ENCODE results near the gene RHNO1. TPM values are rescaled to one million over a fixed set of nuclear protein-coding genes. Genes with fewer than 3 reads are reported as not detected.

The RHNO1 gene
- total and polyA plus RNA-seq, 2 of the 4 experiments (the other 2 are of a cell fraction), result 26.1 to 30.6 TPM

DNA sequence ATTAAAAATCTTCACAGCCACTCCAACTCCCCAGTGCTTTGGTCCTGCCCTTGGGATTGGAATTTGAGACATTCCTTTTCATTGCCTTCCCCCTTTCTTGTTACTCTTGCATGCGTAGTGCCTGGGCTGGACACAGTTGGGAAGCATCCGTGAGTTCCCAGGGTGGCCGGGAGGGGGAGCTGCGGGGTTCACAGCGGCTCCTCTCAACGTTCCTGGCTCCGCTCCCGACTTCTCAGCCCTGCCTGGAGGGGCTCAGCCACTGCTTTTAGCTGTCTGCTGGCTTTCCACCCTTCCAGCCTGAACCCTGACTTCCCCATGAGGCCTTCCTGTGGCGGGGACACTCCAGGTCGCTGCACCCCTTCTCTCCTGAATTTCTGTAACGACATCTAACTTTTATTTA is 23.4 kb upstream of the RHNO1 start:
- WGBS, 2 experiments (ENCODE audit: extremely low coverage in 2 of 2, insufficient read length in 1 of 2), result 0% methylated on average over 1 of the region's 11 CpGs; no CpG with 5 or more reads in 1 of the 2 experiments
- peak overlapping the region; percentile 82 for H2AFZ ChIP-seq (replicated peaks; ENCODE audit: low read length, poor library complexity)
- peak; percentile 89 for ATAC-seq (ENCODE audit: low read depth)
- TF ChIP-seq CHD1 (IDR thresholded peaks at IDR 0.05; ENCODE audit: low read depth, low read length) (no peak), SMC3 (IDR thresholded peaks at IDR 0.05; ENCODE audit: low read depth, low read length) (peak; percentile 76), RAD21 (IDR thresholded peaks at IDR 0.05; ENCODE audit: low read length) (peak; percentile 69), FOS (IDR thresholded peaks at IDR 0.05; ENCODE audit: low read depth, low read length) (no peak)
- TF ChIP-seq, protein P1, sequence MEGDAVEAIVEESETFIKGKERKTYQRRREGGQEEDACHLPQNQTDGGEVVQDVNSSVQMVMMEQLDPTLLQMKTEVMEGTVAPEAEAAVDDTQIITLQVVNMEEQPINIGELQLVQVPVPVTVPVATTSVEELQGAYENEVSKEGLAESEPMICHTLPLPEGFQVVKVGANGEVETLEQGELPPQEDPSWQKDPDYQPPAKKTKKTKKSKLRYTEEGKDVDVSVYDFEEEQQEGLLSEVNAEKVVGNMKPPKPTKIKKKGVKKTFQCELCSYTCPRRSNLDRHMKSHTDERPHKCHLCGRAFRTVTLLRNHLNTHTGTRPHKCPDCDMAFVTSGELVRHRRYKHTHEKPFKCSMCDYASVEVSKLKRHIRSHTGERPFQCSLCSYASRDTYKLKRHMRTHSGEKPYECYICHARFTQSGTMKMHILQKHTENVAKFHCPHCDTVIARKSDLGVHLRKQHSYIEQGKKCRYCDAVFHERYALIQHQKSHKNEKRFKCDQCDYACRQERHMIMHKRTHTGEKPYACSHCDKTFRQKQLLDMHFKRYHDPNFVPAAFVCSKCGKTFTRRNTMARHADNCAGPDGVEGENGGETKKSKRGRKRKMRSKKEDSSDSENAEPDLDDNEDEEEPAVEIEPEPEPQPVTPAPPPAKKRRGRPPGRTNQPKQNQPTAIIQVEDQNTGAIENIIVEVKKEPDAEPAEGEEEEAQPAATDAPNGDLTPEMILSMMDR (conservative IDR thresholded peaks at IDR 0.05; ENCODE audit: low read depth, low read length), result peak; percentile 86
- dilution Hi-C loops (cut with HindIII; ENCODE audit: low sequenced_read_pairs, unreplicated experiment) (no loop called here), in situ Hi-C loops (cut with MboI; ENCODE audit: low sequenced_read_pairs) (loop anchor here (10.0 kb wide), 1 partner anchor 181 kb away; no protein-coding TSS in a partner anchor), intact Hi-C loops (cut with micrococcal nuclease) (loop anchor here (2.0 kb wide), 1 partner anchor 181 kb away; no protein-coding TSS in a partner anchor)
- no peak overlapping the region for H2BK5ac ChIP-seq (ENCODE audit: low read depth, low read length, poor library complexity, severe bottlenecking)
- no peak overlapping the region for H2BK15ac ChIP-seq (ENCODE audit: low read depth, low read length)
- no peak overlapping the region for H3K4me3 ChIP-seq (ENCODE audit: insufficient read depth, low read depth, low read length)
- H3K14ac ChIP-seq (replicated peaks; ENCODE audit: low read depth, low read length), result no peak overlapping the region
- no peak overlapping the region for H3K4me2 ChIP-seq (ENCODE audit: low read depth, low read length)
- H3K27me3 ChIP-seq (ENCODE audit: control insufficient read depth, insufficient read depth, low read length), result no peaks in the 10 kb centered on the region
- peaks cover 5% of the 10 kb centered on the region for H3K4me1 ChIP-seq (ENCODE audit: control insufficient read depth, insufficient read depth, low read length)
- peaks cover 2% of the 10 kb centered on the region; the same call in 1 of the 2 replicates for H3K36me3 ChIP-seq (ENCODE audit: control insufficient read depth, insufficient read depth, low read length)
- H3K9me3 ChIP-seq (ENCODE audit: control insufficient read depth, insufficient read depth, low read length), result no peaks in the 10 kb centered on the region
- BruUV-seq (replicated peaks), result no TSS peak
- H3K79me1 ChIP-seq (ENCODE audit: low read depth in 1 of 2, low read length in 2 of 2), result no peaks in the 10 kb centered on the region
- DNase-seq, result peak; percentile 74
- H4K20me1 ChIP-seq (ENCODE audit: insufficient read depth, low read length), result 0 out of 2 replicates have a peak, but pooled peaks cover 2% of the 10 kb centered on the region
- H2BK20ac ChIP-seq (ENCODE audit: low read depth, low read length), result no peak overlapping the region
- no peak overlapping the region for H3K56ac ChIP-seq (ENCODE audit: extremely low read depth, insufficient read depth, low read length)
- CTCF ChIA-PET, result interaction anchor here (0.6 to 1.3 kb wide), 7 partner anchors 8 to 180 kb away, joined by 3 to 6 read pairs (median 4); partner anchors contain the start of genes NRIP2 and TULP3
- H2AK5ac ChIP-seq (ENCODE audit: low read depth, low read length), result no peak overlapping the region
- H2AK9ac ChIP-seq (replicated peaks; ENCODE audit: low read depth, low read length, poor library complexity), result no peak overlapping the region
- no peak overlapping the region for H3K27ac ChIP-seq (ENCODE audit: insufficient read depth, low read length)
- no peak overlapping the region for H3K23ac ChIP-seq (ENCODE audit: low read depth, low read length)
- H3K9me1 ChIP-seq (ENCODE audit: insufficient read depth, low read length), result peaks cover 4% of the 10 kb centered on the region; the same call in 1 of the 2 replicates
- peak overlapping the region in 1 of 2 experiments; percentile 33; a peak in 1 of 4 replicates for H4K8ac ChIP-seq (ENCODE audit: low read depth in 2 of 2, low read length in 2 of 2)
- no peak overlapping the region for H4K5ac ChIP-seq (ENCODE audit: low read depth, low read length)
- H4K91ac ChIP-seq (ENCODE audit: insufficient read depth, low read depth, low read length), result no peak overlapping the region
- H2BK120ac ChIP-seq (ENCODE audit: low read depth, low read length), result no peak overlapping the region
- no peak overlapping the region for H3K9ac ChIP-seq (ENCODE audit: low read depth, low read length)
- no peak overlapping the region for H3K4ac ChIP-seq (ENCODE audit: low read depth, low read length)
- no peak overlapping the region for H3K18ac ChIP-seq (ENCODE audit: low read depth, low read length)
- POLR2A ChIA-PET (ENCODE audit: unreplicated experiment), result no interaction called here

Data from IMR-90 (cell line).